ENCODE data around the gene RNF183.

GRCh38 chr9:113317777-113318176 is 14.6 kb upstream of the RNF183 start:
- TF ChIP-seq ZNF274 (IDR thresholded peaks at IDR 0.05; ENCODE audit: low read depth, low read length) (no peak), YY1 (IDR thresholded peaks at IDR 0.05; ENCODE audit: insufficient read depth, insufficient read length) (no peak)

All from NT2/D1 (cell line).